HCT116 (cell line): ENCODE data around the gene ZNF646. TPM values are rescaled to one million over a fixed set of nuclear protein-coding genes. Genes with fewer than 3 reads are reported as not detected.

Experiments
- ATAC-seq: fragments of 200-7000 bp; cut with Tn5 transposase; 2 replicates; pipeline ENCODE4 v1.9.1; 2020; ENCODE audit warnings: mild to moderate bottlenecking, moderate library complexity
- BruUV-seq: library from RNA; stranded (reverse); fragments of 400-500 nt; replicated peaks from 2 replicates; lab custom pipeline; 2021; lab: Mats Ljungman, UMichigan
- CTCF ChIA-PET: fragments of 300-600 bp; sonication (Branson Sonifier 250); formaldehyde crosslinking; loops from one replicate; lab custom pipeline; 2021; ENCODE audit warnings: antibody characterized with exemption; lab: Charles Lee
- POLR2A ChIA-PET: fragments of 300-600, 350-600 bp; sonication (Branson Sonifier 250); formaldehyde crosslinking; loops from one replicate; lab custom pipeline; 2021; ENCODE audit warnings: antibody characterized with exemption; lab: Charles Lee
- RAD21 ChIA-PET, 2 experiments: fragments of 300-600 bp; sonication (Branson Sonifier 250); formaldehyde crosslinking; loops; one replicate each; lab custom pipeline; 2023; ENCODE audit warnings: low total read pairs in 2 of 2; ENCODE audit not compliant: uncharacterized antibody in 2 of 2, unreplicated experiment in 2 of 2, low non-redundant PET in 1 of 2; lab: Charles Lee
- DNase-seq: peaks from one replicate; pipeline ENCODE4 v3.0.0-alpha.2; 2010; ENCODE audit warnings: low read depth, low spot score
- H2AFZ ChIP-seq: fragments of 200-600 bp; shearing (Covaris generic), sonication (generic); 2 replicates; pipeline ENCODE4 v1.6.1; 2017; ENCODE audit warnings: low read depth, mixed run types, mixed read lengths, antibody characterized with exemption, low read length; ENCODE audit not compliant: poor library complexity, severe bottlenecking
- H3K27ac ChIP-seq: 2 replicates; pipeline ENCODE4 v1.5.1; 2012; ENCODE audit warnings: low read depth, low read length
- H3K27me3 ChIP-seq: fragments of 200-600 bp; sonication (generic); 2 replicates; pipeline ENCODE4 v1.6.1; 2016; ENCODE audit warnings: mixed run types, low read length, mixed read lengths; ENCODE audit not compliant: insufficient read depth
- H3K36me3 ChIP-seq, 2 experiments: fragments of 200-500 bp in 1 of 2; fragments of 200-600 bp in 1 of 2; sonication (Bioruptor generic) in 1 of 2; sonication (generic) in 1 of 2; 2 replicates each; pipeline versions ENCODE4 v1.5.1 to v1.6.1; 2014 to 2016; ENCODE audit warnings: low read length in 2 of 2, inconsistent platforms in 1 of 2, mixed read lengths in 1 of 2, mixed run types in 1 of 2; ENCODE audit not compliant: insufficient read depth in 2 of 2, control insufficient read depth in 1 of 2
- H3K4me1 ChIP-seq, 2 experiments: fragments of 200-600 bp in 1 of 2; sonication (generic) in 1 of 2; 2 replicates each; pipeline versions ENCODE4 v1.5.1 to v1.6.1; 2012 to 2017; ENCODE audit warnings: low read length in 2 of 2, inconsistent platforms in 1 of 2, mild to moderate bottlenecking in 1 of 2, mixed read lengths in 1 of 2, mixed run types in 1 of 2, moderate library complexity in 1 of 2; ENCODE audit not compliant: insufficient read depth in 2 of 2, control insufficient read depth in 1 of 2
- H3K4me2 ChIP-seq: fragments of 200-600 bp; sonication (generic); 2 replicates; pipeline ENCODE4 v1.6.1; 2017; ENCODE audit warnings: mixed run types, low read length, mixed read lengths
- H3K4me3 ChIP-seq, 2 experiments: fragments of 200-600 bp in 1 of 2; sonication (generic) in 1 of 2; replicated peaks in 1 of 2; 2 replicates each; pipeline ENCODE4 v1.5.1; 2011 to 2016; ENCODE audit warnings: low read length in 2 of 2, control low read depth in 1 of 2, low read depth in 1 of 2, mild to moderate bottlenecking in 1 of 2, mixed read lengths in 1 of 2, mixed run types in 1 of 2
- H3K79me2 ChIP-seq: fragments of 200-600 bp; sonication (generic); 2 replicates; pipeline ENCODE4 v1.6.1; 2017; ENCODE audit warnings: mild to moderate bottlenecking, mixed run types, low read length, moderate library complexity, mixed read lengths; ENCODE audit not compliant: insufficient read depth
- H3K9ac ChIP-seq: fragments of 200-600 bp; sonication (generic); 2 replicates; pipeline ENCODE4 v1.6.1; 2016; ENCODE audit warnings: low read length, mixed read lengths
- H3K9me2 ChIP-seq: fragments of 200-600 bp; sonication (generic), shearing (Covaris generic); 2 replicates; pipeline ENCODE4 v1.6.1; 2017; ENCODE audit warnings: mixed run types, mild to moderate bottlenecking, moderate library complexity; ENCODE audit not compliant: insufficient read depth
- H3K9me3 ChIP-seq, 2 experiments: fragments of 200-500 bp in 1 of 2; fragments of 200-600 bp in 1 of 2; sonication (Bioruptor generic) in 1 of 2; sonication (generic) in 1 of 2; 2 replicates each; pipeline ENCODE4 v1.6.1; 2014 to 2017; ENCODE audit warnings: low read length in 2 of 2, mixed read lengths in 2 of 2, inconsistent platforms in 1 of 2, low read depth in 1 of 2, mild to moderate bottlenecking in 1 of 2, mixed run types in 1 of 2, moderate library complexity in 1 of 2; ENCODE audit not compliant: control insufficient read depth in 1 of 2, insufficient read depth in 1 of 2
- H4K20me1 ChIP-seq: fragments of 200-600 bp; sonication (generic), shearing (Covaris generic); 2 replicates; pipeline ENCODE4 v1.6.1; 2017; ENCODE audit warnings: mixed run types, mild to moderate bottlenecking, moderate library complexity; ENCODE audit not compliant: insufficient read depth
- EGR1 ChIP-seq: IDR thresholded peaks from 2 replicates; pipeline ENCODE4 v1.6.1; 2012; ENCODE audit warnings: low read depth
- ELF1 ChIP-seq: IDR thresholded peaks from 2 replicates; pipeline ENCODE4 v1.6.1; 2012; ENCODE audit warnings: low read depth, borderline replicate concordance
- EZH2 ChIP-seq: fragments of 200-600 bp; sonication (generic); IDR thresholded peaks from 2 replicates; pipeline ENCODE4 v1.6.1; 2017; ENCODE audit warnings: antibody characterized with exemption, mixed run types
- RAD21 ChIP-seq: IDR thresholded peaks from 2 replicates; pipeline ENCODE4 v1.6.1; 2012; ENCODE audit warnings: low read depth, mild to moderate bottlenecking
- YY1 ChIP-seq: IDR thresholded peaks from 2 replicates; pipeline ENCODE4 v1.6.1; 2011; ENCODE audit warnings: low read length, low read depth, moderate library complexity, mild to moderate bottlenecking; ENCODE audit not compliant: insufficient replicate concordance; ENCODE audit errors: extremely low read depth
- ZNF274 ChIP-seq: fragments of 200-500 bp; sonication (Bioruptor generic); IDR thresholded peaks from 2 replicates; pipeline ENCODE4 v1.6.1; 2014; ENCODE audit warnings: mild to moderate bottlenecking, low read depth, low read length, inconsistent platforms
- intact Hi-C: fragments of 100-400 bp; cut with micrococcal nuclease; formaldehyde crosslinking; loops from 2 replicates; pipeline ENCODE4 v1.10.0; 2022
- total RNA-seq: library from RNA; stranded (reverse); gene quantifications from one replicate; pipeline ENCODE4 v1.2.1, GENCODE V29; 2021; ENCODE audit not compliant: unreplicated experiment
- TF ChIP-seq, protein P1 (sequence below): IDR thresholded peaks from 2 replicates; pipeline ENCODE4 v1.6.1; 2012; ENCODE audit warnings: low read depth
- TF ChIP-seq, protein P2 (sequence below): IDR thresholded peaks from 2 replicates; pipeline ENCODE4 v1.6.1; 2012

ZNF646 gene
- total RNA-seq, 1 experiment from 2014 or later = 17.7 TPM

DNA sequence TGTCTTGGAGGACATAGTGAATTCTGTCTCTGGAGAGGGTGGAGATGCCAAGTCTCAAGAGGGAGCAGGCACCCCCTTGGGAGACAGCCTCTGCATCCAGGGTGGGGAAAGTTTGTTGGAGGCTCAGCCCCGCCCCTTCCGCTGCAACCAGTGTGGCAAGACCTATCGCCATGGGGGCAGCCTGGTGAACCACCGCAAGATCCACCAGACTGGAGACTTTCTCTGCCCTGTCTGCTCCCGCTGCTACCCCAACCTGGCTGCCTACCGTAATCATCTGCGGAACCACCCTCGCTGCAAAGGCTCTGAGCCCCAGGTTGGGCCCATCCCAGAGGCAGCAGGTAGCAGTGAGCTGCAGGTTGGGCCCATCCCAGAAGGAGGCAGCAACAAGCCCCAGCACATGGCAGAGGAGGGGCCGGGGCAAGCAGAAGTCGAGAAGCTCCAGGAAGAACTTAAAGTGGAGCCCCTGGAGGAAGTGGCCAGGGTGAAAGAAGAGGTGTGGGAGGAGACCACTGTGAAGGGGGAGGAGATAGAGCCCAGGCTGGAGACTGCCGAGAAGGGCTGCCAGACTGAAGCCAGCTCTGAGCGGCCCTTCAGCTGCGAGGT lies 5.2 kb downstream of the ZNF646 start (continued):
- TF ChIP-seq, protein P1, sequence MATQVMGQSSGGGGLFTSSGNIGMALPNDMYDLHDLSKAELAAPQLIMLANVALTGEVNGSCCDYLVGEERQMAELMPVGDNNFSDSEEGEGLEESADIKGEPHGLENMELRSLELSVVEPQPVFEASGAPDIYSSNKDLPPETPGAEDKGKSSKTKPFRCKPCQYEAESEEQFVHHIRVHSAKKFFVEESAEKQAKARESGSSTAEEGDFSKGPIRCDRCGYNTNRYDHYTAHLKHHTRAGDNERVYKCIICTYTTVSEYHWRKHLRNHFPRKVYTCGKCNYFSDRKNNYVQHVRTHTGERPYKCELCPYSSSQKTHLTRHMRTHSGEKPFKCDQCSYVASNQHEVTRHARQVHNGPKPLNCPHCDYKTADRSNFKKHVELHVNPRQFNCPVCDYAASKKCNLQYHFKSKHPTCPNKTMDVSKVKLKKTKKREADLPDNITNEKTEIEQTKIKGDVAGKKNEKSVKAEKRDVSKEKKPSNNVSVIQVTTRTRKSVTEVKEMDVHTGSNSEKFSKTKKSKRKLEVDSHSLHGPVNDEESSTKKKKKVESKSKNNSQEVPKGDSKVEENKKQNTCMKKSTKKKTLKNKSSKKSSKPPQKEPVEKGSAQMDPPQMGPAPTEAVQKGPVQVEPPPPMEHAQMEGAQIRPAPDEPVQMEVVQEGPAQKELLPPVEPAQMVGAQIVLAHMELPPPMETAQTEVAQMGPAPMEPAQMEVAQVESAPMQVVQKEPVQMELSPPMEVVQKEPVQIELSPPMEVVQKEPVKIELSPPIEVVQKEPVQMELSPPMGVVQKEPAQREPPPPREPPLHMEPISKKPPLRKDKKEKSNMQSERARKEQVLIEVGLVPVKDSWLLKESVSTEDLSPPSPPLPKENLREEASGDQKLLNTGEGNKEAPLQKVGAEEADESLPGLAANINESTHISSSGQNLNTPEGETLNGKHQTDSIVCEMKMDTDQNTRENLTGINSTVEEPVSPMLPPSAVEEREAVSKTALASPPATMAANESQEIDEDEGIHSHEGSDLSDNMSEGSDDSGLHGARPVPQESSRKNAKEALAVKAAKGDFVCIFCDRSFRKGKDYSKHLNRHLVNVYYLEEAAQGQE = no peak
- TF ChIP-seq RAD21 = no peak
- TF ChIP-seq ELF1 = no peak
- TF ChIP-seq, all 23 proteins: peak for 0

DNA sequence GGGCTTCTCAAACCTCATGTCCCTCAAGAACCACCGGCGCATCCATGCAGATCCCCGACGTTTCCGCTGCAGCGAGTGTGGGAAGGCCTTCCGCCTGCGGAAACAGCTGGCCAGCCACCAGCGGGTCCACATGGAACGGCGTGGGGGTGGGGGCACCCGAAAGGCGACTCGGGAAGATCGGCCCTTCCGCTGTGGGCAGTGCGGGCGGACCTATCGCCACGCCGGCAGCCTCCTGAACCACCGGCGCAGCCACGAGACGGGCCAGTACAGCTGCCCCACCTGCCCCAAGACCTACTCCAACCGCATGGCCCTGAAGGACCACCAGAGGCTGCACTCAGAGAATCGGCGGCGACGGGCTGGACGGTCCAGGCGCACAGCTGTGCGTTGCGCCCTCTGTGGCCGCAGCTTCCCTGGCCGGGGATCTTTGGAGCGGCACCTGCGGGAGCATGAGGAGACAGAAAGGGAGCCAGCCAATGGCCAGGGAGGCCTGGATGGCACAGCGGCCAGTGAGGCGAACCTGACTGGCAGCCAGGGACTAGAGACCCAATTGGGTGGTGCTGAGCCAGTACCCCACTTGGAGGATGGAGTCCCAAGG lies 5.9 kb downstream of the ZNF646 start:
- Histone ChIP-seq H3K9me2 (no peaks in the 10 kb centered on the region), H4K20me1 (no peaks in the 10 kb centered on the region), H3K4me1 (peaks cover 3 to 16% of the 10 kb centered on the region in 2 experiments; a peak in 2 of 4 replicates), H3K9ac (no peak overlapping the region), H3K4me2 (no peak overlapping the region), H3K36me3 (peaks cover 19 to 42% of the 10 kb centered on the region in 2 experiments), H3K27me3 (no peaks in the 10 kb centered on the region), H2AFZ (no peak overlapping the region), H3K4me3 (no peak overlapping the region), H3K79me2 (peaks cover 29% of the 10 kb centered on the region), H3K9me3 (no peaks in the 10 kb centered on the region), H3K27ac (no peak overlapping the region)
- ATAC-seq (no peak), DNase-seq (no peak)
- TF ChIP-seq ZNF274 (no peak), EZH2 (no peak), YY1 (no peak), EGR1 (no peak)
- TF ChIP-seq, protein P2, sequence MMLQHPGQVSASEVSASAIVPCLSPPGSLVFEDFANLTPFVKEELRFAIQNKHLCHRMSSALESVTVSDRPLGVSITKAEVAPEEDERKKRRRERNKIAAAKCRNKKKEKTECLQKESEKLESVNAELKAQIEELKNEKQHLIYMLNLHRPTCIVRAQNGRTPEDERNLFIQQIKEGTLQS = no peak
- BruUV-seq = no TSS peak
- CTCF ChIA-PET = no interaction called here
- POLR2A ChIA-PET = no interaction called here
- intact Hi-C loops = no loop called here
- RAD21 ChIA-PET = no interaction called here
